ENCODE results near the gene LRBA.

DNA sequence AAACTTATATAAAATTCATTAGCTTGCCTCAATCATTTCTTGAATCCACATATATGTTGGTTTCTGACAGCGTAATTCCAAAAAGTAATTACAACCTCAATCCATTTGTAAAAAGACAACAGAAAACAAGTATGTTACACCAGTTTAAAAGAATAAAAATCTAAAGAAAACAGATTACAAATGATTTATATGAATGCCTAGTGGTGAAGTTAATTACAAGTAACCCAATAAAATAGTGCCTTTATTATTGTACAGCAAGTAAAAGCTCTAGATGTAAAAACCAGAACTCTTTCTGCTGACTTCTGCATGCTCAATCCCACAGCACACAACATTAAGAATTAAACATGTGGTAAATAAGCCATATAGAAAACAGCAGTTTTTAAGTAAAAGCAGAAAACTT, 235.4 kb downstream of the LRBA start:
- TF ChIP-seq, protein P1, sequence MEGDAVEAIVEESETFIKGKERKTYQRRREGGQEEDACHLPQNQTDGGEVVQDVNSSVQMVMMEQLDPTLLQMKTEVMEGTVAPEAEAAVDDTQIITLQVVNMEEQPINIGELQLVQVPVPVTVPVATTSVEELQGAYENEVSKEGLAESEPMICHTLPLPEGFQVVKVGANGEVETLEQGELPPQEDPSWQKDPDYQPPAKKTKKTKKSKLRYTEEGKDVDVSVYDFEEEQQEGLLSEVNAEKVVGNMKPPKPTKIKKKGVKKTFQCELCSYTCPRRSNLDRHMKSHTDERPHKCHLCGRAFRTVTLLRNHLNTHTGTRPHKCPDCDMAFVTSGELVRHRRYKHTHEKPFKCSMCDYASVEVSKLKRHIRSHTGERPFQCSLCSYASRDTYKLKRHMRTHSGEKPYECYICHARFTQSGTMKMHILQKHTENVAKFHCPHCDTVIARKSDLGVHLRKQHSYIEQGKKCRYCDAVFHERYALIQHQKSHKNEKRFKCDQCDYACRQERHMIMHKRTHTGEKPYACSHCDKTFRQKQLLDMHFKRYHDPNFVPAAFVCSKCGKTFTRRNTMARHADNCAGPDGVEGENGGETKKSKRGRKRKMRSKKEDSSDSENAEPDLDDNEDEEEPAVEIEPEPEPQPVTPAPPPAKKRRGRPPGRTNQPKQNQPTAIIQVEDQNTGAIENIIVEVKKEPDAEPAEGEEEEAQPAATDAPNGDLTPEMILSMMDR (IDR thresholded peaks at IDR 0.05) = no peak
- TF ChIP-seq POLR2A (IDR thresholded peaks at IDR 0.05) = no peak

All from breast epithelium (tissue), 3 donors.